MM.1S (cell line): Measurements from ENCODE around the gene BCAR3.

Experiments used
- EZH2phosphoT487 ChIP-seq: fragments of 300-600 bp; sonication (generic); IDR thresholded peaks from 2 replicates; pipeline ENCODE4 v1.6.1; 2018; ENCODE audit warnings: antibody characterized with exemption, low read length
- TF ChIP-seq, protein P1 (sequence below): fragments of 300-600 bp; sonication (generic); IDR thresholded peaks from 2 replicates; pipeline ENCODE4 v1.5.1; 2016; ENCODE audit warnings: antibody characterized with exemption, low read length, mixed read lengths

DNA sequence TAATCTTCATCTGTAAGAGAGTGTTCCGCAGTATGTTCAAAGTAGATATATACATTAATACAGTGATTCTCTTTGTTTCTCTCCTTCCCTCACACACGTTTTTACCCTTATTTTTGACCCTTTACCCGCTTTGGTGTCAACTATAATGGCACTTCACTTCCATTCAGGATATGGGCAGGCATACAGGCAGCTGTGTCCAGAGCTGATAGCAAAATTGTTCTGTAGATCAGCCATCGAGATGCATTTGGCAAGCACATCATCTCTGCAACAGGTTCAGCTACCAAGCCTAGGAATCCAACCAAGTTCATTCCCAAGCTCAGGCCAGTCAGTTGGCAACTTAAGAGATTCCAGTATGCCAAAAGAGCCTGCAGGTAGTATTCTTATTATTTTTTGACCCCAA is 158.9 kb downstream of the BCAR3 start:
- TF ChIP-seq, protein P1, sequence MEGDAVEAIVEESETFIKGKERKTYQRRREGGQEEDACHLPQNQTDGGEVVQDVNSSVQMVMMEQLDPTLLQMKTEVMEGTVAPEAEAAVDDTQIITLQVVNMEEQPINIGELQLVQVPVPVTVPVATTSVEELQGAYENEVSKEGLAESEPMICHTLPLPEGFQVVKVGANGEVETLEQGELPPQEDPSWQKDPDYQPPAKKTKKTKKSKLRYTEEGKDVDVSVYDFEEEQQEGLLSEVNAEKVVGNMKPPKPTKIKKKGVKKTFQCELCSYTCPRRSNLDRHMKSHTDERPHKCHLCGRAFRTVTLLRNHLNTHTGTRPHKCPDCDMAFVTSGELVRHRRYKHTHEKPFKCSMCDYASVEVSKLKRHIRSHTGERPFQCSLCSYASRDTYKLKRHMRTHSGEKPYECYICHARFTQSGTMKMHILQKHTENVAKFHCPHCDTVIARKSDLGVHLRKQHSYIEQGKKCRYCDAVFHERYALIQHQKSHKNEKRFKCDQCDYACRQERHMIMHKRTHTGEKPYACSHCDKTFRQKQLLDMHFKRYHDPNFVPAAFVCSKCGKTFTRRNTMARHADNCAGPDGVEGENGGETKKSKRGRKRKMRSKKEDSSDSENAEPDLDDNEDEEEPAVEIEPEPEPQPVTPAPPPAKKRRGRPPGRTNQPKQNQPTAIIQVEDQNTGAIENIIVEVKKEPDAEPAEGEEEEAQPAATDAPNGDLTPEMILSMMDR = no peak
- no peak for TF ChIP-seq EZH2phosphoT487
